ENCODE results near the gene RECK.

GRCh38 chr9:36163049-36163785 lies 126.5 kb downstream of the RECK start:
- TF ChIP-seq CTCF (conservative IDR thresholded peaks at IDR 0.05; ENCODE audit: low read depth in 2 of 2) (no peak), POLR2AphosphoS5 (IDR thresholded peaks at IDR 0.05; ENCODE audit: low read depth) (peak; percentile 45), EZH2phosphoT487 (IDR thresholded peaks at IDR 0.05; ENCODE audit: unreplicated experiment) (no peak), REST (IDR thresholded peaks at IDR 0.05; ENCODE audit: unreplicated experiment) (no peak)
